GM18909 (cell line): Measurements from ENCODE around the gene PYGB.
A peak's percentile ranks its signal among the peaks of the same experiment; 100 is the strongest.

ENCODE experiments used
- ATAC-seq: cut with Tn5 transposase; IDR thresholded peaks from one replicate; pipeline ENCODE4 v1.9.1; 2021; ENCODE audit warnings: mild to moderate bottlenecking; ENCODE audit not compliant: unreplicated experiment, poor library complexity

Gene PYGB

GRCh38 chr20:25291432-25292133, 43.7 kb downstream of the PYGB start:
- ATAC-seq, result no peak

- ATAC-seq, result no peak
Measured at GRCh38 chr20:25292176-25292891, 44.4 kb downstream of the PYGB start.

- ATAC-seq, result no peak
Measured at GRCh38 chr20:25293507-25293906, 45.6 kb downstream of the PYGB start.

GRCh38 chr20:25293910-25294458, 46.1 kb downstream of the PYGB start:
- no peak for ATAC-seq

- ATAC-seq, result no peak
Measured at GRCh38 chr20:25294459-25295385, 46.8 kb downstream of the PYGB start.

- ATAC-seq, result no peak
Measured at GRCh38 chr20:25295386-25296093, 47.7 kb downstream of the PYGB start.

GRCh38 chr20:25296094-25297093, 48.5 kb downstream of the PYGB start:
- ATAC-seq, result peak; percentile 37

- ATAC-seq, result peak; percentile 67
Measured at GRCh38 chr20:25297141-25297905, 49.4 kb downstream of the PYGB start.

- no peak for ATAC-seq
Measured at GRCh38 chr20:25299806-25300205, 51.9 kb downstream of the PYGB start.

GRCh38 chr20:25300496-25301170, 52.7 kb downstream of the PYGB start:
- no peak for ATAC-seq

- no peak for ATAC-seq
Measured at GRCh38 chr20:25301357-25301920, 53.6 kb downstream of the PYGB start.

- no peak for ATAC-seq
Measured at GRCh38 chr20:25302596-25302995, 54.7 kb downstream of the PYGB start.

GRCh38 chr20:25303292-25304024, 55.6 kb downstream of the PYGB start:
- ATAC-seq, result no peak

- ATAC-seq, result no peak
Measured at GRCh38 chr20:25304025-25304549, 56.2 kb downstream of the PYGB start.

GRCh38 chr20:25306991-25307903, 59.4 kb downstream of the PYGB start:
- no peak for ATAC-seq
